ENCODE data around the gene SNX13.
"Not testable (repeated sequence)": the region's sequence is repeated elsewhere in the genome, so short reads cannot be mapped to it uniquely, and the experiment has no call there.

SNX13 gene

DNA sequence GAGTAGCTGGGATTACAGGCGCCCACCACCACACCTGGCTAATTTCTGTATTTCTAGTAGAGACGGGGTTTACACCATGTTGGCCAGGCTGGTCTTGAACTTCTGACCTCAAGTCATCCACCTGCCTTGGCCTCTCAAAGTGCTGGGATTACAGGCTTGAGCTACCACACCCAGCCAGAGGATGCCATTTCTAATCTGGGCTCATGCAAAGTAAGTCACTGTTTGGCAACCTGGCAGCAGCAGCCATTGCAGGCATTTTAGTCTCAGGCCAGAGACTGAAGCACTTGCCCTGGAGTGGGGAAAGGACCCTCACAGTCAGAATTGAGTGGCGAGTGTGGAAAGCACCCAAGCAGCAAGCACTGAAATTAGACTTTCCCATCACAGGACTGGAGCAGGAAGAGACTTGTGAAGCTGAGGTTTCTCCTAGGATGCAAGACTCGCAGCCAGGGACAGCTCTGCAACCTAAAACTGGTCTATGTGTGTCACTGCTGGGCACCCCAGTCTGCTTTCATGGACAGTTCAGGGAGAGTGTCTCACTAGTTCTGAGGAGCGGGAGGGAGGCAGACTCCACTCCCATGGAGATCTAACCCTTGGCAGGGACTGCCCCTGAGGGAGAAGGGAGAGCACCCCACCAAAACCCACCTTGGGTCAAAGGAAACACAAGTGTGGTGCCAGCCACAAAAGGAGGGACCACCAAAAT lies 27.6 kb downstream of the SNX13 start:
- no peak for DNase-seq

DNA sequence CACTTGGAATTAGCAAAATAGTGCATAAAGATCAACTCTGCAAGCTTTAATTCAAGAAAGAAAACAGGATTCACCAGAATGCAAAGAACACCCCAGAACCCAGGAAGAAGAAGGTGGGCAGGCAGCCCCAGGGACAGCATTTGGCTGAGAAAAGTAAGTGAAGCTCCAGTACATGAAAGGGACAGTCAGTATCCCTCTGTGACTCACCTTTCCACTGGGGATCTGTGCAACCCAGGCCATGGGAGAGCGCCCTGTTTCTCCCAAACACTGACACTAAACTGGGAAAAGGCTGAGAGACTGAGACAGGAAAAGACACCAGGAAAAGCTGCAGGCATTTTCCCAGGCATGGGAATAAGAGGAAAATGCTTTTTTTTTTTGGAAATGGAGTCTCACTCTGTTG lies 28.2 kb downstream of the SNX13 start:
- no peak for DNase-seq

GRCh38 chr7:17910377-17910776 lies 29.9 kb downstream of the SNX13 start:
- no peak for DNase-seq

GRCh38 chr7:17909310-17909709 lies 31.0 kb downstream of the SNX13 start:
- not testable (repeated sequence) for DNase-seq

DNA sequence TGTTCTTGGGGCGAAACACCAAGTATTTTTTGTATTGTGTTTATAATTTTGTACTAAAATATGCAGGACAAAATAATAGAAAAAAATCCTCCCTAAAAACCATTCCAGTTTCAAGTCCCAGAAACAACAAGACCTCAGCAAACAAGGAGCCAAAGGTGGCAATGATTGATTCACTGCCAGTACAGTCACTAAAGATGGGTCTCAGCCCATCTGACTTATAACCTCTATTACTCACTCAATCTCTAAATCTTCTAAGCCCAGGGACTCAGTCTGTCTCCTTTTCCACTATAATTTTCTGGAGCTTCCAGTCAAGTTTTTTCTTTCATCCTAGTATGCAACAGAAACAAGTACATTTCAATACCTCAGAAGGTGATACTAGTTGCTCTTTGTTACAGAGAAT lies 33.3 kb downstream of the SNX13 start:
- no peak for DNase-seq

DNA sequence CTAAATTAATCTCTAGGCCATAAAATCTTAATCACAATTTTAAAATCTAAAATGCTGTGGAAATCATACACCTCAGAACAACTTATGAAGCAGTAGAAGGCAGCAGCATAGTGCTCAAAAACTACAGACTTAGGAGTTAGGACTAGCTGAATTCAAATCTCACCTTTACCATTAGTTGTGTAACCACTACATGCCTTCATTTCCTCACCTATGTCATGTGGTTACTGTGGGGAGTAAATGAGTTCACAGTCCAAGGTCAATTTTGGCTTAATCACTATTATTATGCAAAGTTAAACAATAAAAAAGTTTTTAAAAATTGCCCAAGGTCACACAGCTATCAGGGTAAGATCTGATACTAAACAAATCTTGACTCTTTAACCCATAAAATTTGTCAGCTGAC lies 37.0 kb downstream of the SNX13 start:
- no peak for DNase-seq

GRCh38 chr7:17902599-17902998 lies 37.7 kb downstream of the SNX13 start:
- no peak for DNase-seq

GRCh38 chr7:17900464-17900863 lies 39.8 kb downstream of the SNX13 start:
- DNase-seq, result no peak

GRCh38 chr7:17898111-17898510 lies 42.2 kb downstream of the SNX13 start:
- DNase-seq, result no peak

DNA sequence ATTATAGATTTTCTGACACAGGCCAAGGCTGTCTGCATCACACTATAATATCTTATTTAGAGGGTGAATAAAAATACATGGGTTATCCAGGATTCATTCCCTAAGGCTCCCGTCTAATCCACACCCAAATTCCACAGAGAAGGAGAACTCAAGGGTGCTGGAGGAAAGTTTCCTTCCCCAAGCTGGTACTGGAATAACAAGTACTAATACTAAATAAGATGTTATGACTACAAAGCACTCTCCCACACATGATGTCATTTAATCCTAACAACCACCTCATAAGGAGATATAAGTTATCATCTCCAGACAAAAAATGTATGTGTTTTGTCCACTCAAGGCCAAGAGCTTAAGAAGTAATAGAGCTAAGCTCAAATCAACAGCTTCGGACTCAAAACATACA lies 53.0 kb downstream of the SNX13 start:
- no peak for DNase-seq

DNA sequence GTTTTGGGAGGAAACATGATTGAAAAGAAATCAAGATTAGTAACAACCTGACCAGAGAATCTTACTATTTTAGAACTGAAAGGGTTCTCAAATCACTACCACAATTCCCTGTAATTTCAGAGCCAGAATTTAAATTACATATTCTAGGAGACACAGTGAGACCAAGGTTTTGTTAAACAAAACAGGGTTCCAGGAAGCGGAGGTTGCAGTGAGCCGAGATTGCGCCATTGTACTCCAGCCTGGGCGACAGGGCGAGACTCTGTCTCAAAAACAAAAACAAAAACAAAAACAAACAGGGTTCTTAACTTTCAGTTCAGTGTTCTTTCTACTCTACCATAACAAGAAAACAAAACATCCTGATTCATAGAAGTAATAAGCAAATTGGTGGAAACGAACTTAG lies 57.6 kb downstream of the SNX13 start:
- DNase-seq, result no peak

DNA sequence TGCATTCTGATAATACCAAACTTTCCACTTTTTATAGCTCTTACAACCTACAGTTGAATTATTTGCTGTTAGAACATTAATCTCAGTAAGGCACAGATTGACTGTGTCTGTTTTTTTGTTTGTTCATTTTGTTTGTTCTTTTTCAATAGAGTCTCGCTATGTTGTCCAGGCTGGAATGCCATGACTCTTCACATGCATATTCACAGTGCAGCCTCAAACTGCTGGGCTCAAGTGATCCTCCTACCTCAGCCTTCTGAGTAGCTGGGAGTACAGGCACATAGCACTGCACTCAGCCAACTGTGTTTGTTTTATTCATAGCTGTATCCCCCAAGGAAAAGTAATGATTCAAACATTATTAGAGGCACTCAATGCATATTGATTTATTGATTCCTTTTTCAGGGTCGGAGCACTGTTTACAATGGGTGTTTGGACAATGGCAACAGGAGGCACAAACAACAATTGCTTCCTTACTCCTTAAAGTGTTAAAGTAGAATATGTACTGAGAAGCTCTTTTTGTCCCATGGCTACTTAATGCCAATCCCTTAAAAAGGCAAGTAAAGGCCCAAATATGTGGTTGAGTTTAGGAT lies 61.1 kb downstream of the SNX13 start:
- no peak for DNase-seq

DNA sequence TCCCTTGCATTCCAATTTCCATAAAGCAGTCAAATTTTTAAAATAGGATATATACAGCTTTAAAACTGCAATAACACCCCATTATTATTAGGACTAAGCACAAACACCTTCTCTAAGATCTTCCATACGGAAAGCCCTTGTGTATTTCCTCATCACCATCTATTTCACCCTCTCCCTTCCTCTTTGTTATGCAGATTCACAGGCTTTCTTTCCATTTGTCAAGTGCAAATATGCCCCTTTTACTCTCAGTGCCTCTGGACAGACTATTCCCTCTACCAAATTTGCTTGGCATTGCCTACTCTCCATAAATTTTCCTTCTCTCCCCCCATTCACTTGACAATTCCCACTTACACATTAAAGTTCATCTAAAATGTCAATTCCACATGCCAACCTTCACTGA lies 61.7 kb downstream of the SNX13 start:
- no peak for DNase-seq

GRCh38 chr7:17871815-17872533 lies 68.3 kb downstream of the SNX13 start:
- DNase-seq, result no peak

DNA sequence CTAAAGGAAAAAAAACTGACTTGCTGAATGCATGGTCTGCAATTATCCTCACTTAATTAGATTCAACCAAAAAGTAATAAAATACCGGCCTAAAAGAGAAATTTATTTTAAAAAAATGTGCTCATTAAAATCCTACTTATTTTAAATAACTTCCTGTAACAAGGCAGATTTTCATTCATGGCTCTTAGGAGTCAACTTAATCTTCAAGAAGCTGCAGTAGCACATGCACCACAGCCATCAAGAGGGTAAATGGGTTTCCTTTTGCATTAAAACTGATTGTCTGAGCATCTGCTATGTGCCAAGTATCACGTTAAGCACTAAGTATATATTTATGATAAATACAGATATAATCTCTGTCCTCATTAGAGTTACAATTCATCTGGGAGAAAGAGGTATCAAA lies 69.9 kb downstream of the SNX13 start:
- no peak for DNase-seq

DNA sequence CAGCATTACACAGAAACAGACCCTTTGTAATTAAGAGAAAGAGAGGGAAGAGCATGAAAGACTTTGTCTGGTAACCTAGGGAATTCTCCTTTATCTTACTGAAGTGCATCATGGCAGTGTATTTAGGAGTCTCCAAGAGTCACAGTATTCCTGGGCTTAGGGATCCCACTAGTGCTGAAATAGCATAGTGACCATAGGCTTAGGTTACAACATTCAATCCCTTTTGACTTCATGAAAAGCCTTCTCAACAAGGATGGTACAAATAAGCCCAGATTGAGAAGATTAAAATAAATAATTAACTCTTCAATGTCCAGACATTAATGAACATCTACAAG lies 76.5 kb downstream of the SNX13 start:
- DNase-seq, result no peak

DNA sequence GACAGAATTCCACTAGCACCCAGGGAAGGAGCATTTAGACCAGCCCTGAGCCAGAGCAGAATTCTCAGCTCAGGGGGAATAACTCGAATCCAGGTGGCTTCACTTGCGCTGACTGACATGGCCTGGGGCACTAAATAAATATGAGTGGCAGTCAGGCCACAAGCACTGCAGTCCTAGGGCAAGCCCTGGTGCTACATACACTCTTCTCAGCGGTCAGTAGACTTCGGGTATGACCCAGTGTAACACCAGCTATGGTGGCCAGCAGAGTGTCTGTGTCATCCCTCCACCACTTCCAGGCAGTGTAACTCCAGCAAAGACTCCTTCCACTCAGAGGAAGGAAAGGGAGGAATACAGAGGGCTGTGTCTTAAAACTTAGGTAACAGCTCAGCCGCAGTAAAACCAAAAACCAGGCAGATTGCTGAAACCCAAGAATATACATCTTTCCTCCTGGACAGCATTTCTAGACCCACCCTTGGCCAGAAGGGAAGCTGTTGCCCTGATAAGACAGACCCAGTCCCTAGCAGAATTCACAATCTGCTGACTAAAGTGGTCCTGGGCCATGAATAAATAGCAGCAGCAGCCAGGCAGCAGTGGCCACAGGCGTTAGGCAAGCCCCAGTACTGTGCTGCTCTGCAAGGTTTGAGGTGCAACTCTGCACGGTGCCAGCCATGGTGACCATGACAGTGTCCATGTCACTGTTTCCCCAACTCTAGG lies 77.0 kb downstream of the SNX13 start:
- DNase-seq, result no peak

DNA sequence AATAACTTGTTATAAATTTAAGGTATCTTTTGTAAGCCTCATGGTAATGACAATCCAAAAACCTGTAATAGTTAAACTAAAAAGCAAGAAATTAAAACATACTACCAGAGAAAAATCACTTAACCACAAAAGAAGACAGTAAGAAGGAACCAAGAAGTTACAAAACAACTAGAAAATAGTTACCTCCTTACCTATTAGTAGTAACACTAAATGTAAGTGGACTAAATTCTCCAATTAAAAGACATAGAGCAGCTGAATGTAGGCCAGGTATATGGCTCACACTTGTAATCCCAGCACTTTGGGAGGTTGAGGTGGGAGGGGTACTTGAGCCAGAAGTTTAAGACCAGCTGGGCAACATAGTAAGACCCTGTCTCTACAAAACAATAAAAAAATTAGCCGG lies 84.0 kb downstream of the SNX13 start:
- no peak for DNase-seq

- no peak for DNase-seq
Measured at GRCh38 chr7:17855202-17855601, 85.1 kb downstream of the SNX13 start.

- no peak for DNase-seq
Measured at GRCh38 chr7:17854261-17855047, 85.8 kb downstream of the SNX13 start.

DNA sequence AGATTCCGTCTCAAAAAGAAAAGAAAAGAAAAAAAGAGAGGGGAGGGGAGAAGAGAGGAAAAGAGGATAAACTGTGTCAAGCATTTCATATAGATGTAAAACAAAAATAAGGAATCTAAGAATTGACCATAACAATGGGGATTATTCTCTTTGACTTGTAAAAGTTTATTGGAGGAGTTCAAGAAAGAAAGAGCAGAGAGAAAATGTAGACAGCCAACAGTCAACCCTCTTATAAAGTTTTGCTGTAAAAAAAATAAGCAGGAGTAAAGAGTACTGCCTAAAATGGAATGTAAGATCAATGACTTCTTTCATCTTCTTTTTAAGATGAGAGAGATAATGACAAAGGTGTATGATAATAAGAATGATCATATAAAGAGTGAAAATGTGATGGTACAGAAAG lies 87.9 kb downstream of the SNX13 start:
- DNase-seq, result no peak

DNA sequence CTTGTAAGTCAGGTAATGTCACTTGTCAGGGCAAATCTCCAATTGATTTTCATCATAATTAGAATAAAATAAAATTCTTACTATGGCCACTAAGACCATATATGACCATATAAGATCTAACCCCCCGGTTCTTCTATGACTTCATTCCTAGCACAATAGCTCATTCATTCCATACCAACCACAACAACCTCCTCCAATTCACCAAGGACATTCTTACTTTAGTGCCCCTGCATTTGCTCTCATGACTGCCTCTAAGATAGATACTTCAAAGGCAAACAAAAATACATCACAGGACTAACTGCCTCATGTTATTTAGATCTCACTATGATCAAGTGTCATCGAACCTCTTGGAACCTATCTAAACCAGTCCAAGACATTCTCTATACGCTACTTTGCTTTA lies 90.8 kb downstream of the SNX13 start:
- DNase-seq, result peak; percentile 14

DNA sequence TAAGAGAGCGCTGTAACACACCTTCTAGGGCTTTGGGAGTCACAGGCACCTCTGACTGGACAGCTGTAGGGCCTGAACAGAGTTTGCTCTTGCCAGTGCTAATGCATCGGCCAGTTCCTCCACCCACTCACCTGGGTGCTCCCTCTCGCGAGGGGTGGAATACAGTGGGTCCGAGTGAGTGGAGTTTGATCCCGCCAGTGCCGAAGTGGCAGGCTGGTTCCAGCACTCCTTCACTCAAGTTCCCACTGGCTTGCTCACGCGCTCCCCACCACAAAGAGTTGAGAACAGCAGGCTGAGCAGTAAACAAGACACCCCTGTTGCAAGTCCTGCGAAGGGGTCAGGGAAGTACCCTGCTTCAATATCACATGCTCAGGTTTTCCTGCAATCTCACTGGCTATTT lies 91.8 kb downstream of the SNX13 start:
- no peak for DNase-seq

Data from kidney glomerular epithelial cell (primary cell).